GM18498 (cell line): ENCODE results near the gene RPS6KA1.

Source experiments
- ATAC-seq: cut with Tn5 transposase; IDR thresholded peaks from one replicate; pipeline ENCODE4 v1.9.1; 2021; ENCODE audit warnings: mild to moderate bottlenecking, moderate library complexity; ENCODE audit not compliant: unreplicated experiment

Gene RPS6KA1

DNA sequence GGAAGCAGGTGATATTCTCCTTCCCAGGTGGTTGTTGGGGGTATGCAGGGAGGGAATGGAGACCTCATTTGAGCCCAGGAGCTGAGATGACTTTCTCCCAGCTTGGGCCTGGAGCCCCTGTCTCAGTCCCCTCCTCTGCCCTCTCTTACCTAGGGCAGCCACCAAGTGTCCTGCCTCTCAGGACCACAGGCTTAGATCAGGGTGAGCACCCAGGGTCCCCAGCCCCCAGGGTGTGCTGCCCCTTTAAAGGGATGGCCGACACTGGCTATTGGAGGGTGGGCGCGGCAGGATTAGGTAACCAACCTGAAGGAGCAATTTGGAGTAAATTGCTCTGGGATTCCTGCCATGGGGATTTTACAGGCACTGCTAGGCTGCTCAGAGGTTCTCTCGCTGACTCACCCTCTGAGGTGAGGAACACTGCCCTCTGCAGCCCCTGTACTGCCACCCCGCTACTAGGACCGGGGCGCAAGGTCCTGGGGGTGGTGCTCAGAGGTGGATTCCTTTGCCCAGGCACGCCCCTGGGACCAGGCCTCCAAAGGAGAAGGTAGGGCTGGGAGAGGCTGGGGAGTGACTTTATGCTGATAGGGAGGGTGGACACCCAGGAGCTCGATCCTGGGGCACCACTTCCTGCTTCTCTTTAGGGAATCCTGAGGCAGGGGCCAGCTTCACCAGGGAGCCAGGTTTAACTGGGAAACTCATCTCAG is 1.5 kb downstream of the RPS6KA1 start:
- ATAC-seq = no peak

- ATAC-seq = no peak
Measured at GRCh38 chr1:26531651-26532131, 2.1 kb downstream of the RPS6KA1 start.

DNA sequence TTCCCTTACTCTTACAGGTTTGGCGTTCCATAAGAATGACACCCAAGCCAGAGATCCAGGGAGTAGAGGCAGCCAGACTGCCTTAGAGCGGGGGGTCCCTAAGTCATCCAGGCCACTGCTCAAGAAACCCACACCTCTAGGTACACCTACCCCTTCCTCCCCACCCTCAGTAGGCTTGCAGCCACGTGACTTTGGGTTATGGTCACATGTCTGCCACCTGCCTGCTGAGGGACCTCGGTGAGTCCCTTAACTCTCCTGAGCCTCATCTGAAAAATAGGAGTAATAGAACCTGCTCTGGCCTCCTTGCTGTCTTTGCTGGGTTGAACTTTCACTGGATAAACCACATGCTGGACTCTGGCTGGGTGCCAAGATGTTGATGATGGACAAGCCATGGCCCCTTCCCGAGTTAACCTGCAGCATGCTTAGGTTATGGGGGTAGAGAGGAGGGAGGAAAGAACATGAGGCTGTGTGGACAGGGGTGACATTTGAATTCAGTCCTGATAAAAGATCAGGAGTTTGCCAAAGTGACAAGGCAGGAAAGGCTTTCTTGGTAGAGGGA is 4.5 kb downstream of the RPS6KA1 start:
- ATAC-seq = no peak

DNA sequence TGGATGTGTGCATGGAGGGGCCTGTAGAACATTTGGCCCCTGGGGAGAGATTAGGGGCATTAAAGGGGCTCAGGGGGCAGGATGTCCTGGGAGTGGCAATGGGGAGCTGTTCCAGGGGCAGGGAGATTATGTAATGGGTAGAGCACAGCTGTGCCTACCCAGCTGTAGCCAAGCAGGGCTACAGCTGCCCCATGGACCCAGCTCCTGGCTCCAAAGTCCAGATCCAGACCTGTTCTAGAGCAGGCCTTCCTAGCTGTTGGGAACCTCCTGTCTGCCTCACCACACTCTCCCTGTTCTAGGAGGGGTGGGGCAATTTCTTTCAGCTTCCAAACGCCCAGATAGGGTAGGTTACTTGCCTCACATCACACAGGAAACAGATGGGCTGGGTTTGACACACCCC is 5.6 kb downstream of the RPS6KA1 start:
- no peak for ATAC-seq

DNA sequence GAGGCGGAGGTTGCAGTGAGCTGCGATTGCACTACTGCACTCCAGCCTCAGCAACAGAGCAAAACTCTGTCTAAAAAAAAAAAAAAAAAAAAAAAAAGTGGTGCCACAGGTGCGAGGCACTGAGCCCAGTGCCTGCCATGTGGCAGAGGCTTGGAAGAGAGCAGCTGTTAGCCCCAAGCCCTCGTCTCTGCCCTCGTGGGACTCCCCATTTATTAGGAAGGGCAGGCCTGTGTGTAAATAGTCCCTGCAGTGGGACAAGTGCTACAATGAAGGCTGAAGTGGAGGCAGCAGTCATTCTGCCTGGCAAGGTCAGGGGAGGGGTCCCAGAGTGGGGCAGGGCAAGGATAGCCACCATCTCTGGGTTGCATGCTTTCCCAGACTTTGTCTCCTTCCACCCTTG is 6.5 kb downstream of the RPS6KA1 start:
- no peak for ATAC-seq

GRCh38 chr1:26536521-26536920 is 7.0 kb downstream of the RPS6KA1 start:
- ATAC-seq = no peak

- no peak for ATAC-seq
Measured at GRCh38 chr1:26537951-26538352, 8.4 kb downstream of the RPS6KA1 start.

GRCh38 chr1:26538480-26539412 is 9.2 kb downstream of the RPS6KA1 start:
- no peak for ATAC-seq

- ATAC-seq = no peak
Measured at GRCh38 chr1:26539722-26540121, 10.2 kb downstream of the RPS6KA1 start.

DNA sequence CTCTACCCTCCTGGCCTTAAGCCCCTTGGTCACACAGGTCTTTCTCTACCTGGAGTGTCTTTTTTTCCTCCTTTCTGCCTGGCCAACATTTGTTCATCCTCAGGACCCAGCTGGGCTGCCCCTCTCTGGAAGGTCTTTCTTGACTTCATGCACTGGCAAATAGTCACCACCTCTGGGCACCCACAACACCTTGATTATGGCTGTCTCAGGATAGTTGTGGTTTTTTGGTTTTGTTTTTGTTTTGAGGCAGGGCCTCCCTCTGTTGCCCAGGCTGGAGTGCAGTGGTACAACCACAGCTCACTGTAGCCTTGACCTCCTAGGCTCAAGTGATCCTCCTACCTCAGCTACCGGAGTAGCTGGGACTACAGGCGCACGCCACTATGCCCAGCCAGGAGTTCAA is 10.8 kb downstream of the RPS6KA1 start:
- ATAC-seq = no peak

DNA sequence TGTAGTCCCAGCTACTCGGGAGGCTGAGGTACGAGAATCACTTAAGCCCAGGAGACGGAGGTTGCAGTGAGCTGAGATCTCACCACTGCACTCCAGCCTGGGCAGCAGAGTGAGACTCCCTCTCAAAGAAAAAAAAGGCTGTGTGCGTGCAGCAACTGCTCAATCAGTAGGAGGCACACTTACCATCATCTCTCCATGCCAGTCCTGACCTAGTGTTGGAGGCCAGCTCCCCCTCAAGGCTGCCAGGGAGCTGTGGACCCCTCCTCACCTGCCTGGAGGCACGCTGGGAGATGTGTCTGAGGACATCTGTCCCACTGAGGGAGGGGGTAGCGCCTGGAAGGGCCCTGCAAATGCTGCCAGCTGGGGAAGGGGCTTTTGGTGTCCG is 11.9 kb downstream of the RPS6KA1 start:
- no peak for ATAC-seq

- peak; percentile 62 for ATAC-seq
Measured at GRCh38 chr1:26541816-26542711, 12.5 kb downstream of the RPS6KA1 start.

- no peak for ATAC-seq
Measured at GRCh38 chr1:26542771-26543451, 13.3 kb downstream of the RPS6KA1 start.

DNA sequence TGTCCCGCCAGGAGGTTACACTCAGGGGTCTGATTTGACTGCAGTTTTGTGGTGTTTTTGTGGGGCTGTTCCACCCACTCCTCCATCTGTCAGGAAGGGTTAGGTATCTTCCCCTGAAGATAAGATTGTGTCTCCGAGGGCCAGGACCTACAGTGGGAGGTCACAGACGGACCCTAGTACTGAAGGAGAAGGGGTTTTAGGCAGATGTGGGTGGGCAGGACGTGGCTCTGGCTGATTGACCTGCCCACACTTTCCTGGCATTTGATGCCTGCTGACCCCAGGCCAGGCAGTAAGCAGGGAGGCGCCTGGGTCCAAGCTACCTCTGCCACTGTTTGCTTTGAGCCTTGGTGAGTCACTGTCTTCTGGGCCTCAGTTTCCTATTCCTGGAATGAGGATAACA is 13.9 kb downstream of the RPS6KA1 start:
- ATAC-seq = no peak

DNA sequence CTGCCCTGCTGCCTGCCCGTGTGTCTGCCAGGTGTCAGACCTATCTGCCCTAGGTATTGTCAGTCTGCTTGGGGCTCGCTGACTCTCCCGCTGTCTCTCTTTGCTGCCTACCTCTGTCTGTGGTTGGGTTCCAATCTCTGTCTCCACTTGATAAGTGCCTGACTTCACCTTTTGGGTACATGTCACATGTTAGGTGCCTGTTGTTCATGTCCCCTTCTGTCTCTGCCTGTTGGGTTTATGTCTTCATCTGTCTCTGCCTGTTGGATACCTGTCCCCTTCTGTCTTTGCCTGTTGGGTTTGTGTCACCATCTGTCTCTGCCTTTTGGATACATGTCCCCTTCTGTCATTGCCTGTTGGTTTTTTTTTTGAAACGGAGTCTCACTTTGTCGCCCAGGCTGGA is 14.6 kb downstream of the RPS6KA1 start:
- ATAC-seq = no peak

DNA sequence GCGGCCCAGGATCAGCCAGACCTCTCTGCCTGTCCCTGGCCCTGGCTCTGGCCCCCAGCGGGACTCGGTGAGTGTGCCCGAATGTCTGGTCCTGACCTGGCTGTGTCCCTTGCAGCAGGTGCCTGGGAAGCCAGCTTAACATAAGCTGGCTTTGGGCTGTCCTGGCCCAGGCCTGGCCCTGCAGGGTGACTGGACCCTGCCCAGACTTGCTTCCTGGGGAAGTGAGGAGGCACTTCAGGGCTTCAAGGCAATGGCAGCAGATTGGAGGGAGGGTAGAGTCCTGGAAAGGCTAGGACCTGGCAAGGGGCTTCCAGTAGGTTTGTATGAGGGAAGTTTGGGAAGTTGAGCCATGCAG is 16.4 kb downstream of the RPS6KA1 start:
- ATAC-seq = no peak

- ATAC-seq = no peak
Measured at GRCh38 chr1:26546375-26546774, 16.8 kb downstream of the RPS6KA1 start.

DNA sequence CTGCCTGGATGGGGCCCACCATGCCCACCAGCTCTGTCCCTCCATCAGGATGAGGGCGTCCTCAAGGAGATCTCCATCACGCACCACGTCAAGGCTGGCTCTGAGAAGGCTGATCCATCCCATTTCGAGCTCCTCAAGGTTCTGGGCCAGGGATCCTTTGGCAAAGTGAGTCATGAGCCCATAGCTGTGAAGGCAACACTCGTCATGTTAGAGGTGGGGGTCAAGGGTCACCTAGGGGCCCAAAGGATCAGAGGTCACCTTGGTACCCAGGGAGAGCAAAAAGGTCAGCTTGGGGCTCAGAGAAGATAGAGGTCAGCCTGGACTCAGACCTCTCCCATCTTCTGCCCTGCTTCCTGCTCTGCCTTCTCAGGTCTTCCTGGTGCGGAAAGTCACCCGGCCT is 17.3 kb downstream of the RPS6KA1 start:
- ATAC-seq = no peak

DNA sequence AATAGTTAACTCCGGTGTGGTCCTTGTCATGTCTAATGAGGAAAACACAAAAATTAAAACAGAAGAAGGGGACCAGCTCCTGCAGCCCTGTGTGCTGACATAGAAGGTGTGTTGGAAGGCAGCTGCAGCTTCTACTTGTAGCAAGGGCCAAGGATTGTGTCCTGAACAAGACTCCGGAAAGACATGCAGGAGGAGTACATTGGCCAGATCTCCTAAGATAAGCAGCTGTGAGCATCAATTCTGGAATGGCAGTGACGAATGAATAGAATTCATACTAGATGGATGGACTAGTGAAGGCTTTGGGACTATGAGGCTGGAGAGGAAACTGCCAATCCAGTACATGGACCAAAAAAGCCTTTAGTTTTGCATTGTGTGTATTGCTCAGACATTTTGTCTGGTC is 19.3 kb downstream of the RPS6KA1 start:
- no peak for ATAC-seq

- no peak for ATAC-seq
Measured at GRCh38 chr1:26550946-26551345, 21.4 kb downstream of the RPS6KA1 start.
